Activated B cell treated with CpG ODN at 0.5 μM for 24 hours (primary cell): ENCODE measurements around the gene RHEBL1. TPM values are rescaled to one million over a fixed set of nuclear protein-coding genes. Genes with fewer than 3 reads are reported as not detected.

Experiments used
- ATAC-seq: fragments of 200-7000 bp; cut with Tn5 transposase; one replicate; pipeline ENCODE4 v1.10.0; 2021; ENCODE audit warnings: low read depth, mild to moderate bottlenecking, moderate library complexity
- CTCF ChIA-PET: fragments of 350-600 bp; sonication (Branson Sonifier 250); formaldehyde crosslinking; loops from one replicate; lab custom pipeline; 2021; ENCODE audit warnings: antibody characterized with exemption; lab: Charles Lee
- POLR2A ChIA-PET: fragments of 350-600 bp; sonication (Branson Sonifier 250); formaldehyde crosslinking; loops from one replicate; lab custom pipeline; 2021; ENCODE audit warnings: antibody characterized with exemption; lab: Charles Lee
- DNase-seq: peaks from one replicate; pipeline ENCODE4 v3.0.0; 2022
- H3K27ac Mint-ChIP-seq: one replicate; pipeline ENCODE4 v1.8.0; 2020; ENCODE audit warnings: mixed read lengths
- H3K27me3 Mint-ChIP-seq: one replicate; pipeline ENCODE4 v1.8.0; 2021; ENCODE audit warnings: mixed read lengths
- H3K36me3 Mint-ChIP-seq: one replicate; pipeline ENCODE4 v1.8.0; 2021; ENCODE audit warnings: low read depth, mixed read lengths
- H3K4me1 Mint-ChIP-seq: one replicate; pipeline ENCODE4 v1.8.0; 2021; ENCODE audit warnings: mixed read lengths
- H3K4me3 Mint-ChIP-seq: one replicate; pipeline ENCODE4 v1.8.0; 2020; ENCODE audit warnings: mild to moderate bottlenecking, mixed read lengths
- H3K9me3 Mint-ChIP-seq: one replicate; pipeline ENCODE4 v1.8.0; 2020; ENCODE audit warnings: mixed read lengths
- CTCF ChIP-seq: fragments of 200-600 bp; IDR thresholded peaks from one replicate; pipeline ENCODE4 v1.8.0; 2022; ENCODE audit warnings: antibody characterized with exemption, mild to moderate bottlenecking
- intact Hi-C: fragments of 100-400 bp; cut with micrococcal nuclease; formaldehyde crosslinking; loops from one replicate; pipeline ENCODE4 v1.15.1; 2024
- total RNA-seq: library from RNA; stranded (reverse); gene quantifications from 2 replicates; pipeline ENCODE4 v1.2.3, GENCODE V29; 2022

The RHEBL1 gene
- total RNA-seq, 1 donor from 2014 or later, result 3.2 TPM

- CTCF ChIA-PET, result interaction anchor here (1.0 to 1.7 kb wide), 2 partner anchors 62 to 176 kb away, joined by 3 to 5 read pairs; no protein-coding TSS in a partner anchor
- Mint-ChIP-seq H3K27ac (peak overlapping the region; percentile 76), H3K4me1 (peaks cover 59% of the 10 kb centered on the region), H3K27me3 (no peaks in the 10 kb centered on the region), H3K36me3 (peaks cover 23% of the 10 kb centered on the region), H3K4me3 (peak overlapping the region; percentile 93), H3K9me3 (no peaks in the 10 kb centered on the region)
- TF ChIP-seq CTCF, result no peak
- DNase-seq (no peak), ATAC-seq (peak; percentile 3)
- POLR2A ChIA-PET, result interaction anchor here (0.6 to 1.6 kb wide), 9 partner anchors 10 to 174 kb away, joined by 3 to 14 read pairs (median 5); partner anchors contain the start of genes RHEBL1 and TUBA1B
- intact Hi-C loops, result loop anchor here (1.0 to 10.0 kb wide), 8 partner anchors 11 to 285 kb away; partner anchors contain the start of genes DDN, DNAJC22, LMBR1L and PRKAG1
These were observed 10.2 kb downstream of the RHEBL1 start for GRCh38 chr12:49059299-49060171.

- Mint-ChIP-seq H3K27ac (peak overlapping the region; percentile 76), H3K27me3 (no peaks in the 10 kb centered on the region), H3K4me1 (peaks cover 59% of the 10 kb centered on the region), H3K36me3 (peaks cover 27% of the 10 kb centered on the region), H3K9me3 (no peaks in the 10 kb centered on the region), H3K4me3 (peak overlapping the region; percentile 93)
- DNase-seq (no peak), ATAC-seq (no peak)
- TF ChIP-seq CTCF, result no peak
- ChIA-PET POLR2A (interaction anchor here (0.6 to 1.6 kb wide), 3 partner anchors 19 to 72 kb away, joined by 5 to 8 read pairs (median 7); partner anchors contain the start of gene TUBA1B), CTCF (interaction anchor here (1.0 to 1.8 kb wide), 3 partner anchors 29 to 176 kb away, joined by 3 to 6 read pairs (median 5); no protein-coding TSS in a partner anchor)
- intact Hi-C loops, result no loop called here
These were observed 10.8 kb downstream of the RHEBL1 start for GRCh38 chr12:49059045-49059298.

- POLR2A ChIA-PET, result interaction anchor here (0.6 to 1.6 kb wide), 4 partner anchors 20 to 72 kb away, joined by 3 to 8 read pairs (median 6); partner anchors contain the start of gene TUBA1B
- intact Hi-C loops, result no loop called here
- CTCF ChIA-PET, result interaction anchor here (1.0 to 1.8 kb wide), 4 partner anchors 15 to 177 kb away, joined by 3 to 6 read pairs (median 4); no protein-coding TSS in a partner anchor
- H3K4me1 Mint-ChIP-seq, result peaks cover 56% of the 10 kb centered on the region
- DNase-seq (no peak), ATAC-seq (no peak)
- no peaks in the 10 kb centered on the region for H3K27me3 Mint-ChIP-seq
- H3K9me3 Mint-ChIP-seq, result no peaks in the 10 kb centered on the region
- H3K36me3 Mint-ChIP-seq, result peaks cover 30% of the 10 kb centered on the region
- peak overlapping the region; percentile 93 for H3K4me3 Mint-ChIP-seq
- TF ChIP-seq CTCF, result no peak
- peak overlapping the region; percentile 76 for H3K27ac Mint-ChIP-seq
These were observed 11.3 kb downstream of the RHEBL1 start for GRCh38 chr12:49058366-49059044.

GRCh38 chr12:49057888-49058287, 11.9 kb downstream of the RHEBL1 start:
- ATAC-seq (no peak), DNase-seq (no peak)
- no peaks in the 10 kb centered on the region for H3K9me3 Mint-ChIP-seq
- no peak for TF ChIP-seq CTCF
- POLR2A ChIA-PET, result interaction anchor here (1.0 to 1.6 kb wide), 3 partner anchors 34 to 73 kb away, joined by 3 to 8 read pairs (median 7); partner anchors contain the start of gene TUBA1B
- H3K27me3 Mint-ChIP-seq, result no peaks in the 10 kb centered on the region
- H3K27ac Mint-ChIP-seq, result peak overlapping the region; percentile 76
- H3K36me3 Mint-ChIP-seq, result peaks cover 36% of the 10 kb centered on the region
- peak overlapping the region; percentile 93 for H3K4me3 Mint-ChIP-seq
- intact Hi-C loops, result no loop called here
- peaks cover 56% of the 10 kb centered on the region for H3K4me1 Mint-ChIP-seq
- CTCF ChIA-PET, result interaction anchor here (1.2 to 1.8 kb wide), 3 partner anchors 14 to 61 kb away, joined by 3 to 6 read pairs (median 5); no protein-coding TSS in a partner anchor
